ENCODE results near the gene YPEL5. TPM values are rescaled to one million over a fixed set of nuclear protein-coding genes. Genes with fewer than 3 reads are reported as not detected.

The YPEL5 gene
- total RNA-seq, 1 experiment from 2014 or later = 27.3 TPM

DNA sequence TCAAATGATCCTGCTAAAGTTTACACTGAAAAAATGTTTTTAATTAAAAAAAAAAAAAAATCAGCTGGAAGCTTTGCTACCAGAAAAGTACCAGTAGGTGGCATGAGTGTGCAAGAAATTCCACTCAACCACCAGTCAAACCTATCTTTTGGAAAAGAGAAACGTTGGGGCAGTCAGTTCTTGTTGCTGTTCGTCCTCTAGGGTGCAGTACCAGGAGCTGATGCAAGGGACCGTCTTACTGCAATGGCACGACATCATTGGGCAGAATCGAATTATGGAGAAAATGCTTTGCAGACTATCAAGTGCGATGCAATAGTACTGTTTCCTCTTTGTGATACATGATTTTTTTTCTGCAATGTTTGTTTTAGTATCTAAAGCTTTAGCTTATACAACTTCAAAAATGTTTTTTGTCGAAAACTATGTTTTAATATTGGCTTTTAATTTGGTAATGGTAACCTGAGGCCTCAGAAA, 18.3 kb downstream of the YPEL5 start (continued):
- TF ChIP-seq, protein P1, sequence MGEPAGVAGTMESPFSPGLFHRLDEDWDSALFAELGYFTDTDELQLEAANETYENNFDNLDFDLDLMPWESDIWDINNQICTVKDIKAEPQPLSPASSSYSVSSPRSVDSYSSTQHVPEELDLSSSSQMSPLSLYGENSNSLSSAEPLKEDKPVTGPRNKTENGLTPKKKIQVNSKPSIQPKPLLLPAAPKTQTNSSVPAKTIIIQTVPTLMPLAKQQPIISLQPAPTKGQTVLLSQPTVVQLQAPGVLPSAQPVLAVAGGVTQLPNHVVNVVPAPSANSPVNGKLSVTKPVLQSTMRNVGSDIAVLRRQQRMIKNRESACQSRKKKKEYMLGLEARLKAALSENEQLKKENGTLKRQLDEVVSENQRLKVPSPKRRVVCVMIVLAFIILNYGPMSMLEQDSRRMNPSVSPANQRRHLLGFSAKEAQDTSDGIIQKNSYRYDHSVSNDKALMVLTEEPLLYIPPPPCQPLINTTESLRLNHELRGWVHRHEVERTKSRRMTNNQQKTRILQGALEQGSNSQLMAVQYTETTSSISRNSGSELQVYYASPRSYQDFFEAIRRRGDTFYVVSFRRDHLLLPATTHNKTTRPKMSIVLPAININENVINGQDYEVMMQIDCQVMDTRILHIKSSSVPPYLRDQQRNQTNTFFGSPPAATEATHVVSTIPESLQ (CRISPR knock-in tag; IDR thresholded peaks at IDR 0.05) = no peak
- TF ChIP-seq, protein P2, sequence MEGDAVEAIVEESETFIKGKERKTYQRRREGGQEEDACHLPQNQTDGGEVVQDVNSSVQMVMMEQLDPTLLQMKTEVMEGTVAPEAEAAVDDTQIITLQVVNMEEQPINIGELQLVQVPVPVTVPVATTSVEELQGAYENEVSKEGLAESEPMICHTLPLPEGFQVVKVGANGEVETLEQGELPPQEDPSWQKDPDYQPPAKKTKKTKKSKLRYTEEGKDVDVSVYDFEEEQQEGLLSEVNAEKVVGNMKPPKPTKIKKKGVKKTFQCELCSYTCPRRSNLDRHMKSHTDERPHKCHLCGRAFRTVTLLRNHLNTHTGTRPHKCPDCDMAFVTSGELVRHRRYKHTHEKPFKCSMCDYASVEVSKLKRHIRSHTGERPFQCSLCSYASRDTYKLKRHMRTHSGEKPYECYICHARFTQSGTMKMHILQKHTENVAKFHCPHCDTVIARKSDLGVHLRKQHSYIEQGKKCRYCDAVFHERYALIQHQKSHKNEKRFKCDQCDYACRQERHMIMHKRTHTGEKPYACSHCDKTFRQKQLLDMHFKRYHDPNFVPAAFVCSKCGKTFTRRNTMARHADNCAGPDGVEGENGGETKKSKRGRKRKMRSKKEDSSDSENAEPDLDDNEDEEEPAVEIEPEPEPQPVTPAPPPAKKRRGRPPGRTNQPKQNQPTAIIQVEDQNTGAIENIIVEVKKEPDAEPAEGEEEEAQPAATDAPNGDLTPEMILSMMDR (IDR thresholded peaks at IDR 0.05) = peak; percentile 73
- TF ChIP-seq, protein P3, sequence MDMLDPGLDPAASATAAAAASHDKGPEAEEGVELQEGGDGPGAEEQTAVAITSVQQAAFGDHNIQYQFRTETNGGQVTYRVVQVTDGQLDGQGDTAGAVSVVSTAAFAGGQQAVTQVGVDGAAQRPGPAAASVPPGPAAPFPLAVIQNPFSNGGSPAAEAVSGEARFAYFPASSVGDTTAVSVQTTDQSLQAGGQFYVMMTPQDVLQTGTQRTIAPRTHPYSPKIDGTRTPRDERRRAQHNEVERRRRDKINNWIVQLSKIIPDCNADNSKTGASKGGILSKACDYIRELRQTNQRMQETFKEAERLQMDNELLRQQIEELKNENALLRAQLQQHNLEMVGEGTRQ (CRISPR knock-in tag; IDR thresholded peaks at IDR 0.05) = no peak
- TF ChIP-seq, protein P4, sequence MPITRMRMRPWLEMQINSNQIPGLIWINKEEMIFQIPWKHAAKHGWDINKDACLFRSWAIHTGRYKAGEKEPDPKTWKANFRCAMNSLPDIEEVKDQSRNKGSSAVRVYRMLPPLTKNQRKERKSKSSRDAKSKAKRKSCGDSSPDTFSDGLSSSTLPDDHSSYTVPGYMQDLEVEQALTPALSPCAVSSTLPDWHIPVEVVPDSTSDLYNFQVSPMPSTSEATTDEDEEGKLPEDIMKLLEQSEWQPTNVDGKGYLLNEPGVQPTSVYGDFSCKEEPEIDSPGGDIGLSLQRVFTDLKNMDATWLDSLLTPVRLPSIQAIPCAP (CRISPR knock-in tag; IDR thresholded peaks at IDR 0.05) = no peak
- TF ChIP-seq, protein P5, sequence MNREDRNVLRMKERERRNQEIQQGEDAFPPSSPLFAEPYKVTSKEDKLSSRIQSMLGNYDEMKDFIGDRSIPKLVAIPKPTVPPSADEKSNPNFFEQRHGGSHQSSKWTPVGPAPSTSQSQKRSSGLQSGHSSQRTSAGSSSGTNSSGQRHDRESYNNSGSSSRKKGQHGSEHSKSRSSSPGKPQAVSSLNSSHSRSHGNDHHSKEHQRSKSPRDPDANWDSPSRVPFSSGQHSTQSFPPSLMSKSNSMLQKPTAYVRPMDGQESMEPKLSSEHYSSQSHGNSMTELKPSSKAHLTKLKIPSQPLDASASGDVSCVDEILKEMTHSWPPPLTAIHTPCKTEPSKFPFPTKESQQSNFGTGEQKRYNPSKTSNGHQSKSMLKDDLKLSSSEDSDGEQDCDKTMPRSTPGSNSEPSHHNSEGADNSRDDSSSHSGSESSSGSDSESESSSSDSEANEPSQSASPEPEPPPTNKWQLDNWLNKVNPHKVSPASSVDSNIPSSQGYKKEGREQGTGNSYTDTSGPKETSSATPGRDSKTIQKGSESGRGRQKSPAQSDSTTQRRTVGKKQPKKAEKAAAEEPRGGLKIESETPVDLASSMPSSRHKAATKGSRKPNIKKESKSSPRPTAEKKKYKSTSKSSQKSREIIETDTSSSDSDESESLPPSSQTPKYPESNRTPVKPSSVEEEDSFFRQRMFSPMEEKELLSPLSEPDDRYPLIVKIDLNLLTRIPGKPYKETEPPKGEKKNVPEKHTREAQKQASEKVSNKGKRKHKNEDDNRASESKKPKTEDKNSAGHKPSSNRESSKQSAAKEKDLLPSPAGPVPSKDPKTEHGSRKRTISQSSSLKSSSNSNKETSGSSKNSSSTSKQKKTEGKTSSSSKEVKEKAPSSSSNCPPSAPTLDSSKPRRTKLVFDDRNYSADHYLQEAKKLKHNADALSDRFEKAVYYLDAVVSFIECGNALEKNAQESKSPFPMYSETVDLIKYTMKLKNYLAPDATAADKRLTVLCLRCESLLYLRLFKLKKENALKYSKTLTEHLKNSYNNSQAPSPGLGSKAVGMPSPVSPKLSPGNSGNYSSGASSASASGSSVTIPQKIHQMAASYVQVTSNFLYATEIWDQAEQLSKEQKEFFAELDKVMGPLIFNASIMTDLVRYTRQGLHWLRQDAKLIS (CRISPR knock-in tag; IDR thresholded peaks at IDR 0.05; ENCODE audit: borderline replicate concordance) = no peak
- TF ChIP-seq, protein P6, sequence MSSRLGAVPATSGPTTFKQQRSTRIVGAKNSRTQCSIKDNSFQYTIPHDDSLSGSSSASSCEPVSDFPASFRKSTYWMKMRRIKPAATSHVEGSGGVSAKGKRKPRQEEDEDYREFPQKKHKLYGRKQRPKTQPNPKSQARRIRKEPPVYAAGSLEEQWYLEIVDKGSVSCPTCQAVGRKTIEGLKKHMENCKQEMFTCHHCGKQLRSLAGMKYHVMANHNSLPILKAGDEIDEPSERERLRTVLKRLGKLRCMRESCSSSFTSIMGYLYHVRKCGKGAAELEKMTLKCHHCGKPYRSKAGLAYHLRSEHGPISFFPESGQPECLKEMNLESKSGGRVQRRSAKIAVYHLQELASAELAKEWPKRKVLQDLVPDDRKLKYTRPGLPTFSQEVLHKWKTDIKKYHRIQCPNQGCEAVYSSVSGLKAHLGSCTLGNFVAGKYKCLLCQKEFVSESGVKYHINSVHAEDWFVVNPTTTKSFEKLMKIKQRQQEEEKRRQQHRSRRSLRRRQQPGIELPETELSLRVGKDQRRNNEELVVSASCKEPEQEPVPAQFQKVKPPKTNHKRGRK (CRISPR knock-in tag; IDR thresholded peaks at IDR 0.05; ENCODE audit: borderline replicate concordance) = no peak
- TF ChIP-seq, protein P7, sequence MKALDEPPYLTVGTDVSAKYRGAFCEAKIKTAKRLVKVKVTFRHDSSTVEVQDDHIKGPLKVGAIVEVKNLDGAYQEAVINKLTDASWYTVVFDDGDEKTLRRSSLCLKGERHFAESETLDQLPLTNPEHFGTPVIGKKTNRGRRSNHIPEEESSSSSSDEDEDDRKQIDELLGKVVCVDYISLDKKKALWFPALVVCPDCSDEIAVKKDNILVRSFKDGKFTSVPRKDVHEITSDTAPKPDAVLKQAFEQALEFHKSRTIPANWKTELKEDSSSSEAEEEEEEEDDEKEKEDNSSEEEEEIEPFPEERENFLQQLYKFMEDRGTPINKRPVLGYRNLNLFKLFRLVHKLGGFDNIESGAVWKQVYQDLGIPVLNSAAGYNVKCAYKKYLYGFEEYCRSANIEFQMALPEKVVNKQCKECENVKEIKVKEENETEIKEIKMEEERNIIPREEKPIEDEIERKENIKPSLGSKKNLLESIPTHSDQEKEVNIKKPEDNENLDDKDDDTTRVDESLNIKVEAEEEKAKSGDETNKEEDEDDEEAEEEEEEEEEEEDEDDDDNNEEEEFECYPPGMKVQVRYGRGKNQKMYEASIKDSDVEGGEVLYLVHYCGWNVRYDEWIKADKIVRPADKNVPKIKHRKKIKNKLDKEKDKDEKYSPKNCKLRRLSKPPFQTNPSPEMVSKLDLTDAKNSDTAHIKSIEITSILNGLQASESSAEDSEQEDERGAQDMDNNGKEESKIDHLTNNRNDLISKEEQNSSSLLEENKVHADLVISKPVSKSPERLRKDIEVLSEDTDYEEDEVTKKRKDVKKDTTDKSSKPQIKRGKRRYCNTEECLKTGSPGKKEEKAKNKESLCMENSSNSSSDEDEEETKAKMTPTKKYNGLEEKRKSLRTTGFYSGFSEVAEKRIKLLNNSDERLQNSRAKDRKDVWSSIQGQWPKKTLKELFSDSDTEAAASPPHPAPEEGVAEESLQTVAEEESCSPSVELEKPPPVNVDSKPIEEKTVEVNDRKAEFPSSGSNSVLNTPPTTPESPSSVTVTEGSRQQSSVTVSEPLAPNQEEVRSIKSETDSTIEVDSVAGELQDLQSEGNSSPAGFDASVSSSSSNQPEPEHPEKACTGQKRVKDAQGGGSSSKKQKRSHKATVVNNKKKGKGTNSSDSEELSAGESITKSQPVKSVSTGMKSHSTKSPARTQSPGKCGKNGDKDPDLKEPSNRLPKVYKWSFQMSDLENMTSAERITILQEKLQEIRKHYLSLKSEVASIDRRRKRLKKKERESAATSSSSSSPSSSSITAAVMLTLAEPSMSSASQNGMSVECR (CRISPR knock-in tag; IDR thresholded peaks at IDR 0.05; ENCODE audit: borderline replicate concordance) = no peak

DNA sequence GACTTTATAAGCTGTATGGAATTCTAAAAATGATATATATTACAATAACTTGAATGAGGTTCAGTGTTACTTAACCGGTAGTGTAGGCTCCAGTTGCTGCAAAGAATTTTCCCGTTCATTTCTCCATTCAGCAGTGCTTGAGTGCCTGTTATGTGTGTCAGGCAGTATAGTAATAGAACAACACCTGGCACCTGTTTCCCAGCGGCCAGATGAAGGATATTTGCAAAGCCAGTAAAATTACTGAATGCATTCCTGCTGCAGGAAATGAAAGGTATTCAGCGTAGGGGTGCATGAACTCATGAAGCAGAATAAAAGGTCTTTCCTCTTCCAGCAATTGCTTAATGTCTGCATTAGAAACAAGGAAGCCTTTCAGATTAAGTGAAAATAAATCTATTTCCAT, 18.8 kb downstream of the YPEL5 start:
- Mint-ChIP-seq H3K27ac (no peak overlapping the region), H3K36me3 (no peaks in the 10 kb centered on the region), H3K4me1 (peaks cover 20% of the 10 kb centered on the region), H3K4me3 (no peak overlapping the region), H3K9me3 (no peaks in the 10 kb centered on the region), H3K27me3 (ENCODE audit: low read depth) (no peaks in the 10 kb centered on the region)
- ATAC-seq (no peak), DNase-seq (ENCODE audit: low spot score) (no peak)
- POLR2A ChIA-PET = interaction anchor here (0.7 to 2.1 kb wide), 4 partner anchors 19 to 546 kb away, joined by 3 to 9 read pairs (median 4); partner anchors contain the start of gene YPEL5
- CTCF ChIA-PET = interaction anchor here (0.5 to 7.9 kb wide), 68 partner anchors 8 to 1167 kb away, joined by 3 to 237 read pairs (median 4); partner anchors contain the start of genes EHD3, LBH and YPEL5
- no peak for TF ChIP-seq NR2C2 (CRISPR knock-in tag; IDR thresholded peaks at IDR 0.05)
- TF ChIP-seq RORB (CRISPR knock-in tag; IDR thresholded peaks at IDR 0.05) = no peak
- TF ChIP-seq ETV6 (CRISPR knock-in tag; IDR thresholded peaks at IDR 0.05) = no peak
- TF ChIP-seq NR1H2 (CRISPR knock-in tag; IDR thresholded peaks at IDR 0.05) = no peak
- no peak for TF ChIP-seq PRRX2 (CRISPR knock-in tag; IDR thresholded peaks at IDR 0.05)
- TF ChIP-seq, protein P8, sequence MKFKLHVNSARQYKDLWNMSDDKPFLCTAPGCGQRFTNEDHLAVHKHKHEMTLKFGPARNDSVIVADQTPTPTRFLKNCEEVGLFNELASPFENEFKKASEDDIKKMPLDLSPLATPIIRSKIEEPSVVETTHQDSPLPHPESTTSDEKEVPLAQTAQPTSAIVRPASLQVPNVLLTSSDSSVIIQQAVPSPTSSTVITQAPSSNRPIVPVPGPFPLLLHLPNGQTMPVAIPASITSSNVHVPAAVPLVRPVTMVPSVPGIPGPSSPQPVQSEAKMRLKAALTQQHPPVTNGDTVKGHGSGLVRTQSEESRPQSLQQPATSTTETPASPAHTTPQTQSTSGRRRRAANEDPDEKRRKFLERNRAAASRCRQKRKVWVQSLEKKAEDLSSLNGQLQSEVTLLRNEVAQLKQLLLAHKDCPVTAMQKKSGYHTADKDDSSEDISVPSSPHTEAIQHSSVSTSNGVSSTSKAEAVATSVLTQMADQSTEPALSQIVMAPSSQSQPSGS (CRISPR knock-in tag; IDR thresholded peaks at IDR 0.05; ENCODE audit: borderline replicate concordance, low read depth) = no peak
- no peak for TF ChIP-seq SMAD3 (CRISPR knock-in tag; IDR thresholded peaks at IDR 0.05; ENCODE audit: borderline replicate concordance)
- no peak for TF ChIP-seq NFATC4 (CRISPR knock-in tag; IDR thresholded peaks at IDR 0.05)
- no peak for TF ChIP-seq TP53 (CRISPR knock-in tag; IDR thresholded peaks at IDR 0.05)
- TF ChIP-seq RELA (CRISPR knock-in tag; IDR thresholded peaks at IDR 0.05; ENCODE audit: borderline replicate concordance) = no peak

All from WTC11 (cell line).